ENCODE results near the gene ERI2. TPM values are rescaled to one million over a fixed set of nuclear protein-coding genes. Genes with fewer than 3 reads are reported as not detected.

ERI2 gene, protein sequence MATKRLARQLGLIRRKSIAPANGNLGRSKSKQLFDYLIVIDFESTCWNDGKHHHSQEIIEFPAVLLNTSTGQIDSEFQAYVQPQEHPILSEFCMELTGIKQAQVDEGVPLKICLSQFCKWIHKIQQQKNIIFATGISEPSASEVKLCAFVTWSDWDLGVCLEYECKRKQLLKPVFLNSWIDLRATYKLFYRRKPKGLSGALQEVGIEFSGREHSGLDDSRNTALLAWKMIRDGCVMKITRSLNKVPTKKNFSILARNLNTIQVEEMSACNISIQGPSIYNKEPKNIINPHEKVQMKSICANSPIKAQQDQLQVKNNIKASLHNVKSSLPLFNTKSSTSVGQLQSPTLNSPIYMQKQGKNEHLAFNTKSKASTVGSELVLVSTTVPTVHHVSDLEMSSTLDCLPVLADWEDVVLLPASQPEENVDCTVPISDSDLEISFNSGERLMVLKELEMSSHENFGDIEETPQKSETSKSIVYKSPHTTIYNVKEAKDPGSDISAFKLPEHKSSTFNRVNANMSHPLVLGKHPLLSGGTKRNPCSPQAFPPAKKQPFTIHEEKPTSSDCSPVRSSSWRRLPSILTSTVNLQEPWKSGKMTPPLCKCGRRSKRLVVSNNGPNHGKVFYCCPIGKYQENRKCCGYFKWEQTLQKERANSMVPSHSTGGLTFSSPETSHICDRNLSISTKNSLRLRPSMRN
- total RNA-seq: 10 to 100 TPM; 12.5 to 17.3 TPM

DNA sequence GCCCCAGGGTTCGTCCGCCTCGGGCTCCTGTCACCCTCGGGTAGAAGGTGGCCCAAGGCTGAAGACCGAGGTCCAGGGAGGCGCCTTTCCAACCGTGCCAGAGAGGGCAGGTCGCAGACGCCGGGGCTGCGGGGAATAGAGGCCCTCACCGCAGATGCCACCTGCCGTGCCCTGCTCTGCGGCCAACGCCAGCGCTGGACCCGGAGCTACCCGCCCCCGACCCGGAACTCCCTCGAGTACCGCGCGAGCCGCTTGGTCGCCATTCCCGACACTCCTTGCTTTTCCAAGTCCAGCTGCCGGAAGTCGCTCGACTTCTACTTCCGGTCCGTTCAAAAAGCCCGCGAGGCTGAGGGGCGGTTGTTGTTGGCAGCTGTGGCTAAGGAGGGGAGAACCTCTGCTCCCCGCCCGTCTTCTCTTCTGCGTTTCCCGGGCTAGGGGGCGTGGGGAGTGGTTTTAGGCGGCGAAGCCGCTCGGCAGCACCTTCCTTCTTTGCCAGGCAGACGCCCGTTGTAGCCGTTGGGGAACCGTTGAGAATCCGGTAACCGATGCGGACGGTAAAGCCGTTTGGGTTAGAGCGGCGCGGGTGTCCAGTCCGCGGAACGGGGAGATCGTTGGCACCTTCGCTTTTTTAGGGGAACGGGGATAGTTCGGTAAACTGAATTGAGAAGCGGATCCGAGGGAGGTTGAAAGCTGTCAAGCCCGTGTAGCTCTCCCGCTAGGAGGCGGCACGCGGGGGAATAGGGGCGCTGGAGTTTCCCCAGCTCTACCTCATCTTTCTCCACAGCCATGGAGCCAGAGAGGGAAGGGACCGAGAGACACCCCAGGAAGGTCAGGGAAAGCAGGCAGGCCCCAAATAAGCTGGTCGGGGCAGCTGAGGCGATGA lies at the start of gene ERI2, which contains the start of gene REXO5:
Gene ERI2 (minus strand): TSS at position 305 of the 883 bp plus-strand sequence. CDS start 42 bp downstream, at position 263.
Gene REXO5 (plus strand): TSS at position 360 of the 883 bp plus-strand sequence. CDS start 427 bp downstream, at position 787.
- POLR2A ChIA-PET: interaction anchor here (0.5 to 1.2 kb wide), 5 partner anchors 8 to 1422 kb away, joined by 3 to 6 read pairs (median 3); no protein-coding TSS in a partner anchor

DNA sequence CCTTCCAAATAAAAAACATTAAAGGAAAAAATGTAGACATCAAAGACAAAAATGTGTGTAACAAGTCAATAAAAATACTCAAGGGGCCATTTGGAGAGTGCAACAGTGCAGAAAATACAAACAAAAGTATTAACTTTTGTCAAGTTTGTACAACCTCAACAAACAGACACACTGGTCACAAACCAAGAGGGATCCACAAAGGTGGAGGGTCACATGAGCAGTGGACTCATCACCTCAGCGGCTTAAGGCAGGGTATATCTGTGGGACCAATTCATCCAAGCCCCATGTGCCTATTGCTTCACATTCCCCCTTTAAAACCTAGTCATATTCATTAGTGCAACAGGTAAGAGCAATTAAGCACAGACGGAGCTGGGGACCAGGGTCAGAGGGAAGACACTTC lies 48.7 kb upstream of the ERI2 start:
- ChIA-PET POLR2A (no interaction called here), CTCF (interaction anchor here (2.3 kb wide), 1 partner anchor 11 kb away, joined by 8 read pairs; no protein-coding TSS in a partner anchor)
- Mint-ChIP-seq H3K36me3 (ENCODE audit: low read depth) (peaks cover 16% of the 10 kb centered on the region), H3K27me3 (no peaks in the 10 kb centered on the region), H3K4me3 (no peak overlapping the region), H3K9me3 (no peaks in the 10 kb centered on the region), H3K4me1 (peaks cover 30% of the 10 kb centered on the region), H3K27ac (no peak overlapping the region)
- no peak for DNase-seq

More for the DNA sequence above, at the start of gene ERI2, which contains the start of gene REXO5:
- peaks cover 40% of the 10 kb centered on the region for H3K4me1 Mint-ChIP-seq
- H3K27me3 Mint-ChIP-seq: no peaks in the 10 kb centered on the region
- no peaks in the 10 kb centered on the region for H3K9me3 Mint-ChIP-seq
- H3K4me3 Mint-ChIP-seq: peak within 1 kb of the TSS; percentile 96
- peaks cover 10% of the 10 kb centered on the region for H3K36me3 Mint-ChIP-seq (ENCODE audit: low read depth)
- H3K27ac Mint-ChIP-seq: peak within 1 kb of the TSS; percentile 94
- DNase-seq: peak; percentile 81
- CTCF ChIA-PET: interaction anchor here (1.0 to 1.5 kb wide), 7 partner anchors 8 to 66 kb away, joined by 3 to 5 read pairs (median 4); no protein-coding TSS in a partner anchor

DNA sequence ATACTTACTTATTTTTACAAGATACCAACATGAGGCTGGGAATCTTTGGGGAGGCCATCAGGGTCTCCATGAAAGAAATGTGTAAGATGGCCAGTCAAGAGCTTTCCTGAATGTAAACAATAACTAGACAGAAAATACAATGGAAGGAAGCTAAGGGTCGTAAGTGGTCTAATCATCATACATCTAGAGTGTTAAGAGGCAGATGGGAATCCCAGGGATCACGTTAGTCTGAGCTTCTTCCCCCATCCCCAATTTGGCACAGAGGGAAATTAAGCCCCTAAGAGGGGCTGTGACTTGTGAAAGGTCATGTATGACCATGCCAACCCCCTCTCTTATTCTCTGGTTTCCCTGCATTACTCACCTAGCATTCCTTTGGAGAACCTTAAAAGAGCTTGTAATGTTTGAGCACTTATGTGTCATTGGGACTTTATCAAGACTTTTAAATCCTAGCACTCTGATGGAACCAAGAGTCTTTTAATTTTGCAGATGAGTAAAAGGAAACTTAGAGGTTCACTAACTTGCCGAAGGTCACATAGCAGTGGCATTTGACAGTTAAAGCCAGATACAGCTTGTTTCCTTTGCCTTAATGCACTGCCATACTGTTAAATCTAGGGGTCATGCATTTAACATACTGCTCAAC lies 47.8 kb upstream of the ERI2 start:
- peaks cover 11% of the 10 kb centered on the region for H3K36me3 Mint-ChIP-seq (ENCODE audit: low read depth)
- peaks cover 31% of the 10 kb centered on the region for H3K4me1 Mint-ChIP-seq
- DNase-seq: no peak
- no peak overlapping the region for H3K27ac Mint-ChIP-seq
- H3K4me3 Mint-ChIP-seq: no peak overlapping the region
- H3K9me3 Mint-ChIP-seq: no peaks in the 10 kb centered on the region
- no peaks in the 10 kb centered on the region for H3K27me3 Mint-ChIP-seq
- POLR2A ChIA-PET: no interaction called here
- CTCF ChIA-PET: interaction anchor here (1.7 to 2.3 kb wide), 2 partner anchors 12 to 21 kb away, joined by 3 to 8 read pairs; no protein-coding TSS in a partner anchor

DNA sequence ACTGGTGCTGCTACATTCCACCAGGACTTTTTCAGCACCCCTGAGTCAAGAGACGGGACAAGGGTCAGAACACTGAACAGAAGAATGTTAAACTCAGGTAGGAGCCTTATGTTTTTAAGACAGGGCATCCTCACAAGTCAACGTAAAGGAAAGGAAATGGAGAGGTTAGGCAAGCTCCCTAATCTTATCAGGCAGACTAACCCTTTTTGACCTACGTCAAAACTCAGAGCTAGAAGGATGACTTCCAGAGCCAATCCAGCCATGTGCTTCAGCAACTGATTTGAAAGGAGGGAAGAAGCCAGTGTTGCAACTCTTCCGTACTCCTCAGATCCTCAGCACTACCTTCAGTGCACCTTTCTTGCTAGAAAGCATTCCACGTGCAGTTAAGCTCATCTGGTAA lies 46.9 kb upstream of the ERI2 start:
- H3K27me3 Mint-ChIP-seq: no peaks in the 10 kb centered on the region
- H3K36me3 Mint-ChIP-seq (ENCODE audit: low read depth): peaks cover 11% of the 10 kb centered on the region
- H3K4me1 Mint-ChIP-seq: peaks cover 31% of the 10 kb centered on the region
- no peak overlapping the region for H3K27ac Mint-ChIP-seq
- POLR2A ChIA-PET: no interaction called here
- H3K9me3 Mint-ChIP-seq: no peaks in the 10 kb centered on the region
- no peak overlapping the region for H3K4me3 Mint-ChIP-seq
- CTCF ChIA-PET: interaction anchor here (1.7 kb wide), 1 partner anchor 22 kb away, joined by 3 read pairs; no protein-coding TSS in a partner anchor
- no peak for DNase-seq

DNA sequence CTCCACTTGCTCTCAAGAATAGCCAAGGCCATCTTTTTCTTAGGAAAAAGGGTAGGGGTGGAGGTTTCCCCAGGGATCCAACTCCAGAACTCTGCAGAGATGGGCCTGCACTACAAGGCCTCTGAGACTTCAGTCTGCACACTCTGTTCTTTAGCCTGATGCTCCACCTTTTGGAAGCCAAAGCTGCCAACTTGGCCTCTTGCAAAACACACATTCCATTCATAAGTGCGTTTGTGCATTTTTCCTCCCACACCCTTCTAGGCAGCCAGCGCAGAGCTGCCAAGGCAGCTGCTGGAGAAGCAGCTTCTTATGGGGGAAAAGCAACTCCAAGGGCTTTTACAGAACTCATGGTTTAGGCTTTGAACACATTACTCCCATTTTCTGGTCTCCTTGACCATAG lies 45.3 kb upstream of the ERI2 start:
- no peaks in the 10 kb centered on the region for H3K27me3 Mint-ChIP-seq
- no peak for DNase-seq
- POLR2A ChIA-PET: no interaction called here
- no peaks in the 10 kb centered on the region for H3K9me3 Mint-ChIP-seq
- H3K27ac Mint-ChIP-seq: no peak overlapping the region
- H3K4me1 Mint-ChIP-seq: peaks cover 29% of the 10 kb centered on the region
- CTCF ChIA-PET: interaction anchor here (1.4 kb wide), 1 partner anchor 179 kb away, joined by 3 read pairs; no protein-coding TSS in a partner anchor
- no peak overlapping the region for H3K4me3 Mint-ChIP-seq
- H3K36me3 Mint-ChIP-seq (ENCODE audit: low read depth): peaks cover 11% of the 10 kb centered on the region

DNA sequence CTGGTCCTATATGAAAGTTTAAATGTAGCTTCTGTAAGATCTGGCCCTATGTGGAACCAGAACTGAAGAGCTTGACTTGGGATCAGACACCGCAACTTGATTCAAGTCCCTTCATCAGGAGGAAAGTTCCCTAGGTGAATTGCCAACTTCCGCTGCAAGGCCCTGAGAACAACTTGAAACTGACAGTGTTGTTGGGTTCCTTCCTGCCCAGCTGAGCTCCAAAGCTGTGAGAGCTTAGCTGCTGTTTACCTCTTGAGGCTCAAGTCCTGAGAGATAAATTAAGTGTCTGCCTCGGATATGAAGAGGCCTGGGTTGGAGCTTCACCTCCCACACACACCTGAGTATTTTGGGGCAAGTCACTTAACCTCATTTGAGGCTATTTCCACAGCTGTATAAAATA lies 44.7 kb upstream of the ERI2 start:
- CTCF ChIA-PET: interaction anchor here (0.6 to 1.4 kb wide), 6 partner anchors 10 to 234 kb away, joined by 3 to 5 read pairs (median 4); no protein-coding TSS in a partner anchor
- peaks cover 11% of the 10 kb centered on the region for H3K36me3 Mint-ChIP-seq (ENCODE audit: low read depth)
- no peaks in the 10 kb centered on the region for H3K9me3 Mint-ChIP-seq

DNA sequence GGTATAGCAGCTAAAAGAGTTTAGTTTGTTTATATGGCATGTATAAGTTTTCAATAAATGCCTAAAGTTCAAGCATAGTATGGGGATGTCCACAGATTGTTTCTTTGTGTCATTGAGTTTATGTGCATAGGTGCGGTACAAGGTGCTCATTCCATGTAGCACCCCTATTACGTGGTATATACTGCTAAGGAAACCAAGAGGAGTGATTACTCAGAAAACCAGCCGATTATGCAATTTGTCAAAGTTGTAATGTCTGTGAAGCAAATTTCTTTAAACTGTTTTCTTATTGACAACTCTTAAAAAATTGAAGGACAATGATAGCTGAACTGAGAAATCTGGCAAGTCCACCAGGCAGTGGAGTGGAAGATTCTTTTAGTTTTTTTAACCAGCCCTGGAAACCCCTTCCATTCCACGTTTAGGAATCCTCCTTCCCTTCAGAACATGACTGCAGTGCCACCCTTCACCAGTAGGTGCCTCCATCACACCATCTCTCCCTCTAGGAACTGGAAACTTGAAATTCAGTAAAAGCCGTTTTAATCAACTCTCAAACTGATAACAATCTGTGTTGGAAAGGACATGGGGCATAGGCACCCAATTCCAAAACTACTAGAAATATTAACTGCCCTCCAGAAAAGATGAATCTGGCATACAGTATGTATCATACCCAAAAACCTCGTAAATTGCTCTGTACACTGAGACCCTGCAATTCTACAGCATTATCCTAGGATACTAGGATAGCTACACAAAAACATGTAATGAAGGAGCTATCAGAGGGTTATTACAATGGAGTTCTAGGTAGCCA lies 43.5 kb upstream of the ERI2 start:
- POLR2A ChIA-PET: no interaction called here
- CTCF ChIA-PET: interaction anchor here (0.9 to 1.3 kb wide), 7 partner anchors 9 to 235 kb away, joined by 3 to 4 read pairs (median 3); no protein-coding TSS in a partner anchor
- Mint-ChIP-seq H3K4me3 (no peak overlapping the region), H3K27me3 (no peaks in the 10 kb centered on the region), H3K27ac (no peak overlapping the region), H3K9me3 (no peaks in the 10 kb centered on the region), H3K36me3 (ENCODE audit: low read depth) (peaks cover 11% of the 10 kb centered on the region), H3K4me1 (peaks cover 31% of the 10 kb centered on the region)
- DNase-seq: peak; percentile 70

More for the DNA sequence above, 44.7 kb upstream of the ERI2 start:
- peaks cover 25% of the 10 kb centered on the region for H3K4me1 Mint-ChIP-seq
- DNase-seq: no peak
- H3K27me3 Mint-ChIP-seq: no peaks in the 10 kb centered on the region
- POLR2A ChIA-PET: interaction anchor here (0.6 to 0.8 kb wide), 2 partner anchors 45 to 60 kb away, joined by 3 read pairs; no protein-coding TSS in a partner anchor
- no peak overlapping the region for H3K4me3 Mint-ChIP-seq
- no peak overlapping the region for H3K27ac Mint-ChIP-seq

DNA sequence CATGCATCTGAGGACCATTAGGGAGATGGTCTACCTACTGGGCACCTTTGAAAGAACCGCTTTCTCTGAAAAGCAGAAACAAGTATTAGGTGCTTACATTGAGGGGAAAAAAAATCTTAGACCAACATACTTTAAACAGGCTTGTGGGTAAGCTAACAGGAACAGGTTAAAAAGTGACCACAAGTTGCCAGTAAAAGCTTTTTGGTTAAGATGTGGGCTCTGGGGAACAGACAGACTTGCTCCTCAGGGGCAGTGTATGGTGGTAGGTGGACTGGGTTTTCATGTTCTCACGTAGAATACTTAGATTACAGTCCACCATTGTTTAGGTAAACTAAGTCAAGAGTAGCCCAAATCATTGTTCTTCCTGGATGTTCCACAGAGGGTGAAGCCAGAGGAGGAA lies 41.3 kb upstream of the ERI2 start:
- Mint-ChIP-seq H3K4me3 (no peak overlapping the region), H3K4me1 (peaks cover 47% of the 10 kb centered on the region), H3K36me3 (ENCODE audit: low read depth) (peaks cover 11% of the 10 kb centered on the region), H3K27ac (no peak overlapping the region), H3K27me3 (no peaks in the 10 kb centered on the region), H3K9me3 (no peaks in the 10 kb centered on the region)
- ChIA-PET CTCF (interaction anchor here (0.6 to 1.7 kb wide), 3 partner anchors 19 to 214 kb away, joined by 3 to 4 read pairs (median 3); no protein-coding TSS in a partner anchor), POLR2A (no interaction called here)
- DNase-seq: no peak

DNA sequence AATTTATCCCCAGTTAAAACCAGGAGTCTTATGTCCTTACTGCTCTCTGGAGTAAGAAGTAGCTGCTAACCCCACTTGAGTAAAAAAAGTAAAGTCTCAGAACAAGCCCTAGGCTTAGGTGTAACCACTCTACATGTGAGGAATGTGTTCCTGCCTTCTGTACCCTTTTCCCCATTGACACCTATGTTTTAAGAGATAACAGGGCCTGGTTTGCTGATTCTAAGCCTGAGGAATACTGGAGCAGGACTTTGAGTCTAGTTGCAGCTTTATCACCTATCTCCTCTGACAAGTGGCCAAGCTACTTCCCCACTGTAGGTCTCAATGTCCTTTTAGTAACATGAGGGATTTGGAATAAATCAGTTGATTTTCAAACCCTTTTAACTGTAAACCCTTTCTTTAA lies 40.3 kb upstream of the ERI2 start:
- ChIA-PET CTCF (interaction anchor here (0.6 to 1.4 kb wide), 6 partner anchors 13 to 1358 kb away, joined by 3 read pairs; no protein-coding TSS in a partner anchor), POLR2A (no interaction called here)
- H3K9me3 Mint-ChIP-seq: no peaks in the 10 kb centered on the region
- H3K27ac Mint-ChIP-seq: no peak overlapping the region
- no peak for DNase-seq
- no peaks in the 10 kb centered on the region for H3K27me3 Mint-ChIP-seq
- H3K4me3 Mint-ChIP-seq: no peak overlapping the region
- peaks cover 47% of the 10 kb centered on the region for H3K4me1 Mint-ChIP-seq
- peaks cover 15% of the 10 kb centered on the region for H3K36me3 Mint-ChIP-seq (ENCODE audit: low read depth)

DNA sequence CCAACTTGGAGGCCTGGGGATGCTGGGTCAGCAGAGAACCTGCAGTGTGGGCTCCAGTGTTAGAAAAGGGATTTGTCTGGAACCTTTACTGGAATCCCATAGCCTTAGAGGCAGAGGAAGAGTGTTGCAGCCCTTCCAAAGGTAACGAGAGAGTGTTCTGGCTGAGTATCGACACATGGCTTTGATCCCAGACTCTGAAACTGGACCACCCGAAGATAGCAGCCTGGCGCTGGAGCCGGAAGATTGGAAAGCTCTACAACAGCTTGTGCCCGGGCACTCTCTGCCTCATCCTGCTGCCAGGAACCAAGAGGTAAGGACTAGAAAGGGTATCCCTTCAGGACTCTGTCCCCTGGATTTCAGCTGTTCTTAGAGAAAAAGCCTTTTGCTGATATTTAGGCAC lies 39.8 kb upstream of the ERI2 start:
- ChIA-PET POLR2A (no interaction called here), CTCF (interaction anchor here (1.0 to 1.4 kb wide), 2 partner anchors 13 to 20 kb away, joined by 3 read pairs; no protein-coding TSS in a partner anchor)
- Mint-ChIP-seq H3K36me3 (ENCODE audit: low read depth) (peaks cover 18% of the 10 kb centered on the region), H3K4me3 (no peak overlapping the region), H3K27me3 (no peaks in the 10 kb centered on the region), H3K27ac (no peak overlapping the region), H3K4me1 (peaks cover 46% of the 10 kb centered on the region), H3K9me3 (no peaks in the 10 kb centered on the region)
- no peak for DNase-seq

DNA sequence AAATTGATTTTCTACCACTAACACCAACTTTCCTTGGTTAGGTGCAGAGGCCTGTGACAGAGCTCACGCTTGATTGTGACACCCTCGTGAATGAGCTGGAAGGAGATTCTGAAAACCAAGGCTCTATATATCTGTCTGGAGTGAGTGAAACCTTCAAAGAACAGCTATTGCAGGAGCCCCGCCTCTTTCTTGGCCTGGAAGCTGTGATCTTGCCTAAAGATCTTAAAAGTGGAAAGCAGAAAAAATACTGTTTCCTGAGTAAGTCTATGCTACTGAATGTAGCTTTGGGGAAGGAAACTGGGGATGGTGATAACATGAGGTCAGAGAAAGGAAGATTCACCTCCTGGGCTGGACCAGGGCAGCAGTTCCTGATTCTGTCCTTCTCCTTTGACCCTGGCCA lies 38.3 kb upstream of the ERI2 start:
- peak; percentile 44 for DNase-seq
- Mint-ChIP-seq H3K9me3 (no peaks in the 10 kb centered on the region), H3K27ac (peak overlapping the region; percentile 31), H3K36me3 (ENCODE audit: low read depth) (peaks cover 27% of the 10 kb centered on the region), H3K4me3 (no peak overlapping the region), H3K4me1 (peaks cover 32% of the 10 kb centered on the region), H3K27me3 (no peaks in the 10 kb centered on the region)
- POLR2A ChIA-PET: interaction anchor here (0.5 kb wide), 1 partner anchor 676 kb away, joined by 3 read pairs; no protein-coding TSS in a partner anchor
- CTCF ChIA-PET: no interaction called here
